GM12878 (cell line): Measurements from ENCODE around the gene NECAB2. TPM values are rescaled to one million over a fixed set of nuclear protein-coding genes. Genes with fewer than 3 reads are reported as not detected.

ENCODE experiments used
- ATAC-seq: fragments of 200-7000 bp; cut with Tn5 transposase; 3 replicates; pipeline ENCODE4 v1.9.1; 2020; ENCODE audit warnings: mild to moderate bottlenecking, moderate library complexity
- BruUV-seq: library from RNA; stranded (reverse); fragments of 400-500 nt; replicated peaks from 2 replicates; lab custom pipeline; 2021; lab: Mats Ljungman, UMichigan
- CTCF ChIA-PET: fragments of 300-600 bp; sonication (Branson Sonifier 250); formaldehyde crosslinking; extraction: SDS; loops from one replicate; lab custom pipeline; 2021; ENCODE audit warnings: inconsistent platforms; lab: Yijun Ruan, JAX
- POLR2A ChIA-PET: fragments of 350-600 bp; formaldehyde crosslinking; extraction: SDS; loops from one replicate; lab custom pipeline; 2021; ENCODE audit warnings: inconsistent platforms; lab: Charles Lee
- RAD21 ChIA-PET: fragments of 300-600 bp; sonication (Branson Sonifier 250); formaldehyde crosslinking; loops from one replicate; lab custom pipeline; 2023; ENCODE audit warnings: antibody characterized with exemption; ENCODE audit not compliant: unreplicated experiment; lab: Charles Lee
- SMC1A ChIA-PET: fragments of 300-600 bp; sonication (Branson Sonifier 250); formaldehyde crosslinking; loops from one replicate; lab custom pipeline; 2023; ENCODE audit not compliant: unreplicated experiment, uncharacterized antibody; lab: Charles Lee
- DNase-seq: peaks from one replicate; pipeline ENCODE4 v3.0.0-alpha.2; 2011; ENCODE audit warnings: low read depth, low spot score
- FAIRE-seq: peaks from 3 replicates; lab custom pipeline; 2011; peaks lifted over from hg19 to GRCh38; lab: Jason Lieb, UNC
- H2AFZ ChIP-seq: 2 replicates; pipeline ENCODE4 v1.6.0; 2011; ENCODE audit warnings: low read depth, low read length, control low read depth; ENCODE audit not compliant: control insufficient read depth
- H3K27ac ChIP-seq: 2 replicates; pipeline ENCODE4 v1.5.1; 2011; ENCODE audit warnings: control low read depth; ENCODE audit not compliant: control insufficient read depth, insufficient read depth
- H3K27me3 ChIP-seq, 2 experiments: replicated peaks in 1 of 2; 2 replicates each; pipeline versions ENCODE4 v1.6.0 to v1.6.1; 2011; ENCODE audit warnings: low read length in 1 of 2; ENCODE audit not compliant: control insufficient read depth in 2 of 2, insufficient read depth in 2 of 2
- H3K36me3 ChIP-seq, 2 experiments: 2 replicates each; pipeline ENCODE4 v1.5.1; 2011; ENCODE audit warnings: low read length in 1 of 2; ENCODE audit not compliant: control insufficient read depth in 2 of 2, insufficient read depth in 2 of 2
- H3K4me1 ChIP-seq: 2 replicates; pipeline ENCODE4 v1.6.1; 2011; ENCODE audit warnings: mild to moderate bottlenecking, low read length, moderate library complexity, mixed read lengths; ENCODE audit not compliant: control insufficient read depth, insufficient read depth
- H3K4me2 ChIP-seq: 2 replicates; pipeline ENCODE4 v1.6.0; 2011; ENCODE audit warnings: control low read depth; ENCODE audit not compliant: control insufficient read depth, insufficient read depth
- H3K4me3 ChIP-seq: fragments of 200-600 bp; sonication (generic); 2 replicates; pipeline ENCODE4 v1.5.1; 2016
- H3K79me2 ChIP-seq: 2 replicates; pipeline ENCODE4 v1.6.0; 2011; ENCODE audit warnings: low read length; ENCODE audit not compliant: control insufficient read depth, insufficient read depth
- H3K9ac ChIP-seq: 2 replicates; pipeline ENCODE4 v1.8.0; 2011; ENCODE audit warnings: low read length, control low read depth, mixed read lengths; ENCODE audit not compliant: control insufficient read depth, insufficient read depth
- H3K9me3 ChIP-seq: replicated peaks from 3 replicates; pipeline ENCODE4 v1.5.1; 2011; ENCODE audit warnings: mild to moderate bottlenecking, low read length; ENCODE audit not compliant: control insufficient read depth, insufficient read depth
- H4K20me1 ChIP-seq: 2 replicates; pipeline ENCODE4 v1.6.0; 2011; ENCODE audit not compliant: control insufficient read depth, insufficient read depth
- ATF2 ChIP-seq: IDR thresholded peaks from 2 replicates; pipeline ENCODE4 v1.6.1; 2012; ENCODE audit warnings: low read length, inconsistent platforms
- BCL3 ChIP-seq: IDR thresholded peaks from 2 replicates; pipeline ENCODE4 v1.6.1; 2011; ENCODE audit warnings: borderline replicate concordance, low read depth, mild to moderate bottlenecking, moderate library complexity, low read length; ENCODE audit not compliant: insufficient read depth, poor library complexity, severe bottlenecking
- CEBPZ ChIP-seq: fragments of 150-350 bp; IDR thresholded peaks from 2 replicates; pipeline ENCODE4 v1.6.1; 2016; ENCODE audit warnings: low read depth, low read length
- CHD1 ChIP-seq: IDR thresholded peaks from 2 replicates; pipeline ENCODE4 v1.6.1; 2012; ENCODE audit warnings: low read depth, low read length, improper control_type of control experiment
- EED ChIP-seq: sonication (generic); IDR thresholded peaks from 2 replicates; pipeline ENCODE4 v1.6.1; 2016; ENCODE audit warnings: antibody characterized with exemption, low read depth
- KDM1A ChIP-seq: fragments of 200-600 bp; sonication (generic); IDR thresholded peaks from 2 replicates; pipeline ENCODE4 v1.6.1; 2016; ENCODE audit warnings: borderline replicate concordance
- MTA2 ChIP-seq: fragments of 450-650 bp; IDR thresholded peaks from 2 replicates; pipeline ENCODE4 v1.6.1; 2016; ENCODE audit warnings: low read depth, mild to moderate bottlenecking, moderate library complexity
- NR2C1 ChIP-seq: fragments of 450-650 bp; IDR thresholded peaks from 2 replicates; pipeline ENCODE4 v1.6.1; 2017; ENCODE audit warnings: antibody characterized with exemption, mild to moderate bottlenecking, moderate library complexity
- PBX3 ChIP-seq: IDR thresholded peaks from 2 replicates; pipeline ENCODE4 v1.6.1; 2011; ENCODE audit warnings: mild to moderate bottlenecking, low read depth, low read length, moderate library complexity; ENCODE audit not compliant: insufficient replicate concordance
- RAD51 ChIP-seq: fragments of 450-650 bp; IDR thresholded peaks from 2 replicates; pipeline ENCODE4 v1.6.1; 2016; ENCODE audit warnings: moderate library complexity, mild to moderate bottlenecking, inconsistent platforms
- SMAD1 ChIP-seq: fragments of 450-650 bp; IDR thresholded peaks from 2 replicates; pipeline ENCODE4 v1.6.1; 2018; ENCODE audit warnings: mild to moderate bottlenecking, low read depth; ENCODE audit not compliant: partially characterized antibody
- SPI1 ChIP-seq: IDR thresholded peaks from 2 replicates; pipeline ENCODE4 v1.6.1; 2011; ENCODE audit warnings: low read depth, mild to moderate bottlenecking, low read length, moderate library complexity, borderline replicate concordance; ENCODE audit not compliant: insufficient read depth
- YBX1 ChIP-seq: fragments of 450-650 bp; IDR thresholded peaks from 2 replicates; pipeline ENCODE4 v1.6.1; 2016; ENCODE audit warnings: antibody characterized with exemption
- ZZZ3 ChIP-seq: IDR thresholded peaks from 2 replicates; pipeline ENCODE4 v1.6.1; 2011; ENCODE audit warnings: low read depth; ENCODE audit not compliant: control insufficient read depth, insufficient read length
- WGBS: methylation state at CpG from one replicate; pipeline ENCODE4 v1.1.6; 2016; ENCODE audit warnings: low lambda C conversion rate; ENCODE audit not compliant: insufficient replicate concordance, insufficient coverage; ENCODE audit errors: missing lambda C conversion rate; 5-methylcytosine and 5-hydroxymethylcytosine counted together
- in situ Hi-C: fragments of 300-500 bp; cut with MboI; formaldehyde crosslinking; loops from 9 replicates; pipeline ENCODE4 v1.14.3; 2018; ENCODE audit warnings: mixed read lengths
- intact Hi-C: fragments of 100-400 bp; cut with micrococcal nuclease; formaldehyde crosslinking; loops from one replicate; pipeline ENCODE4 v1.14.2; 2022; ENCODE audit not compliant: unreplicated experiment
- polyA plus RNA-seq, 11 experiments: library from polyadenylated mRNA; depleted of rRNA in 4 of 11; unstranded in 6 of 11; stranded (reverse) in 5 of 11; fragments of >200 nt; fragmentation: Nextera tagmentation in 4 of 11; fragmentation: Illumina TruSeq in 1 of 11; extraction: Ambion mirVana in 4 of 11; extraction: Trizol in 1 of 11; gene quantifications; 1 replicate in 1 of 11; 2 replicates in 10 of 11; pipeline versions ENCODE4 v1.2.1 to v1.2.3, GENCODE V29; 2011 to 2016; ENCODE audit warnings: inconsistent platforms in 2 of 11, missing spikeins in 2 of 11, low read depth in 1 of 11
- total RNA-seq, 4 experiments: library from RNA; depleted of rRNA in 3 of 4; stranded (reverse); fragments of >200 nt in 3 of 4; fragmentation: Illumina TruSeq in 1 of 4; extraction: Trizol in 1 of 4; gene quantifications; 2 replicates each; pipeline versions ENCODE4 v1.2.1 to v1.2.3, GENCODE V29; 2013 to 2021

The NECAB2 gene
- total and polyA plus RNA-seq, 10 of the 15 experiments (the other 5 are each of a cell fraction or from before 2014, with no cell fraction given): not detected

GRCh38 chr16:83935005-83935857 is 32.8 kb upstream of the NECAB2 start:
- no peaks in the 10 kb centered on the region for H3K4me1 ChIP-seq
- H4K20me1 ChIP-seq: no peaks in the 10 kb centered on the region
- in situ Hi-C loops (no loop called here), intact Hi-C loops (no loop called here)
- FAIRE-seq (no peak), DNase-seq (no peak), ATAC-seq (no peak)
- H3K9me3 ChIP-seq: no peaks in the 10 kb centered on the region
- H3K27me3 ChIP-seq: no peaks in the 10 kb centered on the region
- RAD21 ChIA-PET: no interaction called here
- H3K9ac ChIP-seq: no peak overlapping the region
- BruUV-seq: no TSS peak
- H3K79me2 ChIP-seq: no peaks in the 10 kb centered on the region
- H3K27ac ChIP-seq: no peak overlapping the region
- WGBS: 55% methylated on average over 27 of the region's 30 CpGs
- CTCF ChIA-PET: no interaction called here
- no peak for TF ChIP-seq ZZZ3
- TF ChIP-seq PBX3: no peak
- no peak for TF ChIP-seq EED
- TF ChIP-seq CEBPZ: no peak
- TF ChIP-seq ATF2: no peak
- TF ChIP-seq NR2C1: no peak
- no peak for TF ChIP-seq SPI1
- no peak for TF ChIP-seq BCL3
- no peak for TF ChIP-seq MTA2
- no peak for TF ChIP-seq RAD51
- no peak for TF ChIP-seq KDM1A
- no peak for TF ChIP-seq CHD1
- no peak for TF ChIP-seq SMAD1
- TF ChIP-seq YBX1: no peak
- H2AFZ ChIP-seq: no peak overlapping the region
- H3K4me2 ChIP-seq: no peak overlapping the region
- POLR2A ChIA-PET: no interaction called here
- H3K4me3 ChIP-seq: no peak overlapping the region
- H3K36me3 ChIP-seq: no peaks in the 10 kb centered on the region
- SMC1A ChIA-PET: no interaction called here
